SK-N-SH treated with all-trans-retinoic acid at 6 μM for 48 hours (cell line): Measurements from ENCODE around the gene KDSR.

Experiments
- ATAC-seq: fragments of 200-7000 bp; cut with Tn5 transposase; 3 replicates; pipeline ENCODE4 v1.9.1; 2020; ENCODE audit warnings: mild to moderate bottlenecking, moderate library complexity
- ARNTL ChIP-seq: fragments of 450-650 bp; formaldehyde crosslinking; IDR thresholded peaks from 2 replicates; pipeline ENCODE4 v1.5.0; 2020; ENCODE audit warnings: low read depth, mild to moderate bottlenecking, moderate library complexity, borderline replicate concordance
- BACH2 ChIP-seq: fragments of 250-450 bp; sonication (Bioruptor Pico); IDR thresholded peaks from 2 replicates; pipeline ENCODE4 v1.9.0; 2021; ENCODE audit warnings: mild to moderate bottlenecking, borderline replicate concordance
- CREB5 ChIP-seq: fragments of 250-450 bp; sonication (Bioruptor Pico); IDR thresholded peaks from 2 replicates; pipeline ENCODE4 v1.5.1; 2020; ENCODE audit warnings: low read depth, mild to moderate bottlenecking, moderate library complexity
- CSDC2 ChIP-seq: fragments of 250-450 bp; sonication (Bioruptor Pico); IDR thresholded peaks from 2 replicates; pipeline ENCODE4 v1.5.0; 2020; ENCODE audit warnings: mild to moderate bottlenecking, moderate library complexity
- CSRNP3 ChIP-seq: fragments of 250-450 bp; sonication (Bioruptor Pico); IDR thresholded peaks from 2 replicates; pipeline ENCODE4 v1.5.1; 2021; ENCODE audit warnings: mild to moderate bottlenecking, moderate library complexity
- ESRRG ChIP-seq: fragments of 250-450 bp; sonication (Bioruptor Pico); IDR thresholded peaks from 2 replicates; pipeline ENCODE4 v1.6.1; 2021; ENCODE audit warnings: mild to moderate bottlenecking
- GLIS3 ChIP-seq: fragments of 250-450 bp; sonication (Bioruptor Pico); IDR thresholded peaks from 2 replicates; pipeline ENCODE4 v1.5.0; 2020; ENCODE audit warnings: mild to moderate bottlenecking, moderate library complexity
- ISL1 ChIP-seq: fragments of 250-450 bp; sonication (Bioruptor Pico); IDR thresholded peaks from 2 replicates; pipeline ENCODE4 v2.1.2; 2022; ENCODE audit warnings: mild to moderate bottlenecking, moderate library complexity
- OSR1 ChIP-seq: fragments of 250-450 bp; sonication (Bioruptor Pico); IDR thresholded peaks from 2 replicates; pipeline ENCODE4 v1.8.0; 2022; ENCODE audit warnings: moderate library complexity, mild to moderate bottlenecking, inconsistent platforms
- PATZ1 ChIP-seq: fragments of 250-450 bp; sonication (Bioruptor Pico); IDR thresholded peaks from 2 replicates; pipeline ENCODE4 v1.8.0; 2020; ENCODE audit warnings: mild to moderate bottlenecking, moderate library complexity, borderline replicate concordance
- POU6F1 ChIP-seq: fragments of 250-450 bp; sonication (Bioruptor Pico); IDR thresholded peaks from 2 replicates; pipeline ENCODE4 v1.8.0; 2021; ENCODE audit warnings: low read depth, mild to moderate bottlenecking, moderate library complexity, borderline replicate concordance
- PPARA ChIP-seq: fragments of 250-450 bp; sonication (Bioruptor Pico); IDR thresholded peaks from 2 replicates; pipeline ENCODE4 v1.5.0; 2020; ENCODE audit warnings: mild to moderate bottlenecking, borderline replicate concordance
- RARB ChIP-seq: fragments of 250-450 bp; sonication (Bioruptor Pico); IDR thresholded peaks from 2 replicates; pipeline ENCODE4 v1.8.0; 2021; ENCODE audit warnings: mild to moderate bottlenecking, moderate library complexity
- TCF4 ChIP-seq: fragments of 250-450 bp; sonication (Bioruptor Pico); IDR thresholded peaks from 2 replicates; pipeline ENCODE4 v1.8.0; 2021; ENCODE audit warnings: mild to moderate bottlenecking, moderate library complexity, borderline replicate concordance
- TOX ChIP-seq: fragments of 250-450 bp; sonication (Bioruptor Pico); IDR thresholded peaks from 2 replicates; pipeline ENCODE4 v1.8.0; 2021; ENCODE audit warnings: mild to moderate bottlenecking, moderate library complexity, borderline replicate concordance
- TSHZ2 ChIP-seq: fragments of 250-450 bp; sonication (Bioruptor Pico); IDR thresholded peaks from 2 replicates; pipeline ENCODE4 v1.5.0; 2020; ENCODE audit warnings: mild to moderate bottlenecking, moderate library complexity
- ZFP3 ChIP-seq: fragments of 250-450 bp; sonication (Bioruptor Pico); IDR thresholded peaks from 2 replicates; pipeline ENCODE4 v1.5.0; 2020; ENCODE audit warnings: mild to moderate bottlenecking, moderate library complexity
- ZFP30 ChIP-seq: fragments of 450-650 bp; formaldehyde crosslinking; IDR thresholded peaks from 2 replicates; pipeline ENCODE4 v1.5.0; 2022; ENCODE audit warnings: mild to moderate bottlenecking, moderate library complexity
- ZNF565 ChIP-seq: fragments of 450-650 bp; formaldehyde crosslinking; conservative IDR thresholded peaks from 2 replicates; pipeline ENCODE4 v1.5.0; 2020; ENCODE audit warnings: low read depth, mild to moderate bottlenecking, moderate library complexity
- ZNF70 ChIP-seq: fragments of 450-650 bp; formaldehyde crosslinking; IDR thresholded peaks from 2 replicates; pipeline ENCODE4 v1.5.0; 2020; ENCODE audit warnings: mild to moderate bottlenecking, moderate library complexity
- ZNF8 ChIP-seq: fragments of 450-650 bp; formaldehyde crosslinking; IDR thresholded peaks from 2 replicates; pipeline ENCODE4 v1.5.0; 2020; ENCODE audit warnings: mild to moderate bottlenecking, moderate library complexity

The KDSR gene

GRCh38 chr18:63409301-63409700, 42.3 kb upstream of the KDSR start:
- TF ChIP-seq TOX (CRISPR knock-in tag) = no peak
- TF ChIP-seq CSRNP3 (CRISPR knock-in tag) = no peak
- no peak for TF ChIP-seq ESRRG (CRISPR knock-in tag)
- no peak for TF ChIP-seq PPARA
- TF ChIP-seq ZFP30 = no peak
- no peak for TF ChIP-seq GLIS3
- no peak for TF ChIP-seq TCF4 (CRISPR knock-in tag)
- TF ChIP-seq ARNTL (CRISPR knock-in tag) = no peak
- no peak for TF ChIP-seq CREB5 (CRISPR knock-in tag)
- no peak for TF ChIP-seq ZFP3
- no peak for TF ChIP-seq POU6F1 (CRISPR knock-in tag)
- no peak for TF ChIP-seq ZNF70
- ATAC-seq = no peak

- ATAC-seq = no peak
- TF ChIP-seq CSDC2 (CRISPR knock-in tag) = no peak
- TF ChIP-seq BACH2 (CRISPR knock-in tag) = no peak
- no peak for TF ChIP-seq POU6F1 (CRISPR knock-in tag)
- TF ChIP-seq ISL1 = no peak
- no peak for TF ChIP-seq ZNF565 (CRISPR knock-in tag)
- TF ChIP-seq CREB5 (CRISPR knock-in tag) = no peak
- no peak for TF ChIP-seq GLIS3
- no peak for TF ChIP-seq ESRRG (CRISPR knock-in tag)
- no peak for TF ChIP-seq CSRNP3 (CRISPR knock-in tag)
Observed at GRCh38 chr18:63407734-63408133, 40.7 kb upstream of the KDSR start.

GRCh38 chr18:63405986-63406385, 39.0 kb upstream of the KDSR start:
- no peak for ATAC-seq
- TF ChIP-seq TSHZ2 (CRISPR knock-in tag) = no peak
- no peak for TF ChIP-seq ZFP3
- no peak for TF ChIP-seq ZNF8 (CRISPR knock-in tag)
- TF ChIP-seq PPARA = no peak
- TF ChIP-seq TCF4 (CRISPR knock-in tag) = no peak
- TF ChIP-seq PATZ1 = no peak
- no peak for TF ChIP-seq ESRRG (CRISPR knock-in tag)
- TF ChIP-seq OSR1 = no peak
- TF ChIP-seq ZFP30 = no peak
- TF ChIP-seq POU6F1 (CRISPR knock-in tag) = no peak
- no peak for TF ChIP-seq RARB (CRISPR knock-in tag)
